Measurements from ENCODE around the gene TGIF2.
"Not testable (repeated sequence)": the region's sequence is repeated elsewhere in the genome, so short reads cannot be mapped to it uniquely, and the experiment has no call there.

The TGIF2 gene

DNA sequence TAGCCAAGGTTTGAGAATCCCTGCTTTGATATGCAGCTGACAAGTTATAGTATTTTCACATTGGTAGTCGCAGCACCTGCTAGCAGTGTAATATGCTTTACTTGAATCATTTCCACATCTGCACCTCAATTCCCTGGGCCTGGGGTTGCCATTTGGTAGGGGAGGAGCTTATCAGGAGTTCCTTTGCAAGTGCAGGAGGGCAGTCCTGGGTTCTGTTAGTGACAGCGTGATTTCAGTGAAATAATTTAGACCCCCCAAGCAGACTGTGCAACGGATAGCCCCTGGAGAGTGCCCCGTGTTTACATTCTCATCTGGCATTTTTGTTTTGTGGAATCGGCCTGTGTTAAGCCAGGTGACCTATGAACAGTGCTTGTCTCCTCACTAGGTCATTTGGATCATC is 38.2 kb downstream of the TGIF2 start:
- no peak for DNase-seq (ENCODE audit: low read depth in 1 of 2, low spot score in 1 of 2)

DNA sequence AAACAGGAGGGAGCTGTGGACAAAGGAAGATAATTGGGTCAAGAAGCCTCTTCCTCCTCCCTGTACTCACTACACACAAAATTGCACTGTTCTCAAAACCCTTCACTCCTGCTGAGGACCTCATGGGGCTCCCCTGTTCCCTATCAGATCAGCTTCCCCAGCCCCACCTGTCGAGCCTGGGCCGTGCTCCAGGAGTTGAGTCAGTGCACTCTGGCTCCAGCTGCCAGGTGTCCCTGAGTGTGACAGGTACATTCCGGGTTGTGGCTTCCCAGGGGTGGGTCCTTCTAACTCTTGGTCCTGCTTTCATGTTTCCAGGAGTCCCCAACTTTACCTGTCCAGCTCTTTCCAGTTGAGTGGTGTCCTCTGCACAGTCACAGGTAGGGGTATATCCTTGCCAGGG is 40.6 kb downstream of the TGIF2 start:
- DNase-seq (ENCODE audit: low read depth in 1 of 2, low spot score in 1 of 2), result no peak

DNA sequence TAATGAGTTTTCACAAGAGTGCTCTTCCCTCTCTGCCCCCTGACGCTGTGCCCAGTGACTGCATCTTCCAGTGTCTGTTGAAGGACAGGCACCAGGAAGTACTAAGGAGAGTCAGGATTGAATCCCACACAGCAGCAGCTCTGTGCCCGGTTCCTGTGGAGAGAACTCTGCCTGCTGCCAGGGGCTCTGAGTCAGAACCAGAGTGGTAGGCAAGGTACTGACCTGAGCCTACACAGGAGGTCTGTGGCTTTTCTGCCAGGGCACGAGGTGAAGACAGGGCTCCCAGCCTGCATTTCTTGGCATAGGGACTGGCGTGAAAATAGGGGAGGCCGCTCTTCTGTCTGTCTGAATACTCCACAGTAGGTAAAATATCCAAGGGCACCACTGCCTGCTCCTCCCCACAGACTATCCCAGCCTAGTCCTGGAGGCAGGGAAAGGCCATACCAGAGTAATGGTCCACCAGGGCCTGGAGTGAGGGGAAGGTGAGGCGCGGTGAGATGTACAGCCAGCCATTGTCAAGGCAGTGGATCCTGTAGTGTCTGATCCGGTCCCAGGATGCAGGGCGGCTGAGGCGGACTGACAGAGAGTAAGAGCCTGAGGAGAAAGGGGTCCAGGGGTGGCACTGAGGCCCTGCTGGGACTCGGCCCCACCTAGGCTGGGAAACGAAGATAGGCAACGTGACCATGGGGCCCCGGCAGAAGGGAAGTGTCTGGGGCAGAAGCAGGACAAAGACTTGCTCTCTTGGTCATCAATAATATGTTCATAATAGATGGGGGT is 41.6 kb downstream of the TGIF2 start:
- no peak for DNase-seq (ENCODE audit: low read depth in 1 of 2, low spot score in 1 of 2)

DNA sequence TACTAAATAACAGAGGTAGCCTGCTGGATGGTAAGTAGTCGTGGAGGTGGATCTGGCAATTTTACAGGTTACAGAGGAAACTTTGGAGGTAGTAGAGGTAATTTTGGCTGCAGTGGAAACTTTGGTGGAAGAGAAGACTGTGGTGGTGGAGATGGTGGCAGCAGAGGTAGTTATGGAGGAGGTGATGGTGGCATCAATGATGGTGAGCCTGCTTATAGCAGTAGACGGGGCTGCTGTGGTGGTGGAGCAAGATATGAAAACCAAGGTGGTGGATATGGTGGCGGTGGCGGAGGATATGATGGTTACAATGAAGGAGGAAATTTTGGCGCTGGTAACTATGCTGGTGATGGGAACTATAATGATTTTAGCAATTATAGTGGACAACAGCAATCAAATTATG is 47.5 kb downstream of the TGIF2 start:
- DNase-seq (ENCODE audit: low read depth in 1 of 2, low spot score in 1 of 2), result no peak

DNA sequence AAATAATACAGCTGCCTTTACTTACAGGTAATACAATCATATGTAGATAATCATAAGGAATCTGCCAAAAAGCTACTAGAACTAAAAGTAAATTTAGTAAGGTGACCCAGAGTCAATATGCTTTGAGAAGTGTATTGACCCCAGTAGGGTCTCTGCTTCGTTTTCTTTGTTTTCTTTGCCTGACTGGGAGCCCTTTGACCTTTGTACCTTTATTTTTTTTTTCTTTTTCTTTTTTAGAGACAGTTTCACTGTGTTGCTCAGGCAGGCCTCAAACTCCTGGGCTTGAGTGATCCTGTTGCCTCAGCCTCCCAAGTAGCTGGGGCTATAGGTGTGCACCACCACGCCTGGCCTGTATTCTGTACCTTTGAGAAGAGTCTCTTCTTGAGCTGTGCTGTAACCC is 50.0 kb downstream of the TGIF2 start:
- DNase-seq (ENCODE audit: low read depth in 1 of 2, low spot score in 1 of 2), result no peak

DNA sequence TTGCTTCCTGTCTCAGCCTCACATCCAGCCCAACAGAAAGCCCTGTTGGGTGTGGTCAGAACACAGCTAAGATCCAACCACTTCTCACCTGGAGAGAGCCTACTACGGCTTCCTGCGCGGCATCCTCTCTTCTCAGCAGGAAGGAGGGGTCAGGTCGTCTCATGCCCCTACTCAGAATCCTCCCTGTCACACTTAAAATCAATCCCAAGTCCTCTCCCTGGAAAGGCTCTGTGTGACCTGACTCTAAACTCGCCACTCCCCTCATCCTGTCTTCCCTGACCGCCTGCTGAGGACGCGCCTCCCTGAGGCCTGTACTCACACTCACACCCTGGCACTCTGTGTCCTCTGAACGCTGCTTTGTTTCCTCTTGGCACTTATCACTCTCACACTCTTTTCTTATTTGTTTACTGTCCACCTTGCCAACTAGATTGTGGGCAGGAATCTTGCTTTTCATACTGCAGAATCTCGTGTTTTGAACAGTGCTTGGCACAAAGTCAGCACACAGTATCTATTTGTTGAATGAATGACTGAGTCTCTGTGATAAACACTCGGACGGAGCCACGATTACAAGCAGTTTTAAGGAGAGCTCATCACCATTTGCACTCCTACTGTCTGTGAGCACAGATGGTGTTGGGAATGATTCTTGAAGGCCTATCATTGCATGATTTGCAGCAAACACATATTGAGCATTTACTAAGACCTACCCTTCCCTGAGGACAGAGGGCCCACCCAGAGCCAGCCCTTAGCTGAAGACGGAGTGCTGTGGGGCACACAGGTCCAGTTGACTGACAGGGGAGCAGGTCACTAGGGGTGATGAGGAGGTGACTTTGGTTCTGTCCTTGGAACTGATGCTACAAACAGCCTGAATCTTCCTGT is 50.9 kb downstream of the TGIF2 start:
- DNase-seq (ENCODE audit: low read depth in 1 of 2, low spot score in 1 of 2), result no peak

DNA sequence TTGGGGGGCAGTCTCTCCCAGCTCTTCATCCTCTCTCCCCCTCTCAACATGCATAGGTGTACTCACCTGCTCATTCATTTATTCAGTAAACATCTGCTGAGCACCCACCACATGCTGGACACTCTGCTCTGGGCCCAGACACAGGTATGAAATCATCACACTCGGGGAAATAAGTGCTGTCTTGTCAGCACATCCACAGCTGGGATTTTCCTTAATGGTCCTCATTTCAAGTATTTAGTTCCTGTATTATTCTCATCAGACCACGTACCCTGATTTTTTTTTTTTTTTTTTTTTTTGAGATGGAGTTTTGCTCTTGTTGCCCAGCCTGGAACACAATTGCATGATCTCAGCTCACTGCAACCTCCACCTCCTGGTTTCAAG is 51.5 kb downstream of the TGIF2 start:
- no peak for DNase-seq (ENCODE audit: low read depth in 1 of 2, low spot score in 1 of 2)

DNA sequence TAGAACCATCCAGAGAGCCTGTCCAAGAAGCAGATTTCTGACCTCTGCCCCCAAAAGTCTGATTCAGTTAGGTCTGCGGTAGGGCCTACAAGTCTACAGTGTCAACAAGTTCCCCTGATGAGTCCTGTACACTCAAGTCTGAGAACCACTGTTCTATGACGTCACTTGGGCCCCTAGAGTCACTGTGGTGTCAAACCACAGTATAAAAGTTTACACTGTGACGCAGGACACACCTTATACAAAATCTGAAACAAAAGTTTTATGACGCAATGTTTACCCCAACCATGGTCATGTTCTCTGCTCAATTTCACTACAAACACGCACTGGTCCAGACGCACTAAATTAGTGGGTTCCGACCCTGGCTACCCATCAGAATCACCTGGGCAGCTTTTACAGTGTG is 54.7 kb downstream of the TGIF2 start:
- no peak for DNase-seq (ENCODE audit: low read depth in 1 of 2, low spot score in 1 of 2)

DNA sequence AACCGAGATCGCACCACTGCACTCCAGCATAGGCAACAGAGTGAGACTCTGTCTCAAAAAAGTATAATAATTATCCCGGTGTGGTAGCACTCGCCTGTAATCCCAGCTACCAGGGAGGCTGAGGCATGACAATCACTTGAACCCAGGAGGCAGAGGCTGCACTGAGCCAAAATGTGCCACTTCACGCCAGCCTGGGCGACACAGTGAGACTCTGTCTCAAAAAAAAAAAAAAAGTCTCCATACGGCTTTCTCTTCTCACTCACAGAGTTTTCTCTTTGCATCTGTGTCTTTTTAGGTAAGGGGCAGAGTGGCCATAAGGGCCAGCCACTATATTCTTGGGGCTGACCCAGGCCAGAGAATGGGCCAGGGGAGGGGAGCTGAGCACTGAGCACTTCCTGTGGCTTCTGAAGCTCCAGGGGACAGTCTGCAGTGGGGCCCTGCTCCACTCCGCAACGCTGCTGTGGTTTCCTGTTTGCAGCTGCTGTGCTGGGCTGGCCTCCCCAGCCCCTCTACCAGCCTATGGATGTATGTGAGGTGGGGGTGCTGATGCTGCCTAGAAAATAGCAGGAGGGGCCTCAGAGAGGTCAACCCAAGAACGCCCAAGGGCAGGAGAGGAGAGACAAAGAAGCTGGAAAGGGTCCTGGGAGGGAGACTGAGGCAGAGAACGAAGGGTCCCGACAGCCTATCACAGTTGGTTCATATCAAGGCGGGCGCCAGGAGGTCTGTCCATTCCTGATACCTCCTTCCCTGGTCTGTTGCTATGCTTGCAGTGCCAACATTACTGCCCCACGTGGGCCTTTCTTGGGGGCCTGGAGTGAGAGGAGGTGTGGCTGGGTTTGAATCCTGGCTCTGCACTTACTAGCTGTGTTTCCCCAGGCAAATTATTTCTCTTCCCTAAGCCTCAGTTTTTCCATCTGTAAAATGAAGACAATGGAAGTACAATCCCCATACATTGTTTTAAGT is 56.6 kb downstream of the TGIF2 start:
- peak in 1 of 2 donors; percentile 14 for DNase-seq (ENCODE audit: low read depth in 1 of 2, low spot score in 1 of 2)

DNA sequence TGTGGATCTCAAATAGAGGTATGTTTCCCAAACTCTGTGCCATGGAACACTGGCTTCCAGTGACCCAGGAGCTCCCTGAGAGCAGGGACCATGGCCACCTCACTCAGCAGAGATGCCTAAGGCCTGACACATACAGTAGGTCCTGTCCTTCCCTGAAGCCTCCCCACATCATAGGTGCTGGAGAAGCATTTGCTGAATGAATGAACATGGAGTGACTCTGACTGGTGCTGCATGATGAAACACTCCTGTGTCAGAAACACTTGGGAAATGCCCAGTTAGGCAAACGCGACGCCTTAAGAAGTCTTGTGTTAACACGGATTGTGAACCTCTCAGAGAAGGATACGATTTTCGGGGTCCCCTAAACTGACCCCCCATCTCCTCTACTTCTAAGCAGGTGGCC is 58.2 kb downstream of the TGIF2 start:
- DNase-seq (ENCODE audit: low read depth in 1 of 2, low spot score in 1 of 2), result no peak

DNA sequence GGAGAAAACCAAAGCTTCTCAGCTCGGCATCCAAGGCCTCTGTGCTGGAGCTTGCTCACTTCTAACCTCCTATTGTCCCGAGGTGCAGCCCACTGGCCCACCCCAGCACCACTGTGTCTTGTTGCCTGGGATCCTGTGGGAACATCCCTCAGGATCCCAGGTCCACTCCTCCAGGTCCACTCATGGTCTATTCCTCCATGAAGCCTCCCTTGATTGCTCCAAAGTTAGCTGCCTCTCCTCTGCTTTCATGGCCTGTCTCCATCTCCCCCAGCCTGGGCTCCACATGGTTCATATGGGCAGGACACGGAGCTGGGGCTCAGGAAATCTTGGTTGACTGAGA is 58.7 kb downstream of the TGIF2 start:
- DNase-seq (ENCODE audit: low read depth in 1 of 2, low spot score in 1 of 2), result no peak

DNA sequence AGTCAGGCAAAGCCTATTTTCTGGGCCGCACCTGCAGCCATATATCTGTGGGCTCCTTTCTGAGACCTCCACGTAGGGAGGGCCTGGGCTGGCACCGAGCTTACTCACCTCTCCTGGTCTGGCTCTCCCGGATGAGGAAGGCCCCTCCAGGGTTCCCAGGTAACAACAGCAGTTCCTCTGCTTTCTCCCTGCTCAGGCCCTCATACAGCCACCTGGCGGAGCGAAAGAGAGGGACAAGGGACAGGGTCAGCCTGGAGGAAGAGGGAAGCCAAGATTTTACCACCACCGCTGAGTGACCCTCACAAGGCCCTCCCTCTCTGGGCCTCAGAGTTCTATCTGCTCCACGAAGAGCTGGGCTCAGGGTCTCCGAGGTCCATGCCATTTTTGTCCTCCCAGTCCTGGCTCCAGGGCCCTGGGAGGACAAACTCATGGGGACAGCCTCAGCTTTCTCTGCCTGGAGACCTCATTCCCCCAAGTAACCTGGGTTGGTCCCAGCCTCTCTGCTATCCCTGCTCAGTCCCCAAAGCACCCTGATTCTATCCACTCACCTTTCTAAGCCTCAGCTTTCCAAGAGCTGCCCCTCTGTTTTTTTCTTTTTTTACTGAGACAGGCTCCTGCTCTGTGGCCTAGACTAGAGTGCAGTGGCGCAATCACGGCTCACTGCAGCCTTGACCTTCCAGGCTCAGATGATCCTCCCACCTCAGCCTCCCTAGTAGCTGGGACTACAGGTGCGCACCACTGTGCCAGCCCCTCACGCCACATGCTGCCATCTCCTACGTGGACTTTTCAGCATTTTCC is 59.3 kb downstream of the TGIF2 start:
- DNase-seq (ENCODE audit: low read depth in 1 of 2, low spot score in 1 of 2), result no peak

DNA sequence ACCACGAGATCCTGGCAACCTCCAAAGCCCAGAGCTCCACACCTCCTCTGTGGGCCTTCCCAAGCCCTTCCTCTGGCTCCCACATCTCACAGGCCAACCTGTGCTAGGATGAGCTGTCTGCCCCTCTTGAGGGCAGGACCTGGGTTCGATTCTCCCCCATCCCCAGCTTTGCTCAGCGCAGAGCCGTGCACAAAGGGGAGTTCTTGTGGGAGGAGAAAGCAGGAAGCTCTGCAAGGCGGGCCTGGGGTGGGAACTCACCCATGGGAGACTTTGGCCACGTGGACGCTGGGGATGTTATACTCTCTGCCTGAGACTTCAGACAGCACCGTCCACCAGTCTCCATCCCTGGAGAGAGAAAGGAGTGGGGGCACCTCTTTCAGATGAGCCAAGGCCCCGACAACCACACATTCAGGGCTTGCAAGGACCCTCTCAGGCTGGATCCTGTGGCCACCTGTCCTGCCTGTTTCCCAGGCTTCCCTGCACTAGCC is 59.9 kb downstream of the TGIF2 start:
- no peak for DNase-seq (ENCODE audit: low read depth in 1 of 2, low spot score in 1 of 2)

DNA sequence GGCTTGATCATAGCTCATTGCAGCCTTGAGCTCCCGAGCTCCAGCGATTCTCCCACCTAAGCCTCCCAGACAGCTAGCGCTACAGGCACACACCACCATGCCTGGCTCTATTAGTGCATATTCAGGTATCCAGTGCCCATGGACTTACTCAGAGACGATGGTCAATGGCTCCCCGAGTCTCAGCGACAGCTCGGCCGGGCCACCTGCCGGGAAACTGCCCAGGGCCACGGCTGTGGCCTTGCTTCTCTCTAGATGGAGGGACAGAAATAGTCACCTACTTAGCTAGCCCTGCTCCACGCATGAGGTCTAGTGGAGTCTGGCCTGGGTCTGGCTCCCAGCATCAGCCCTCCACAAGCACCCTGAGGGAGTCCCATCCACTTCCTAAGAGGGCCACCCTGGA is 60.9 kb downstream of the TGIF2 start:
- DNase-seq (ENCODE audit: low read depth in 1 of 2, low spot score in 1 of 2), result no peak

DNA sequence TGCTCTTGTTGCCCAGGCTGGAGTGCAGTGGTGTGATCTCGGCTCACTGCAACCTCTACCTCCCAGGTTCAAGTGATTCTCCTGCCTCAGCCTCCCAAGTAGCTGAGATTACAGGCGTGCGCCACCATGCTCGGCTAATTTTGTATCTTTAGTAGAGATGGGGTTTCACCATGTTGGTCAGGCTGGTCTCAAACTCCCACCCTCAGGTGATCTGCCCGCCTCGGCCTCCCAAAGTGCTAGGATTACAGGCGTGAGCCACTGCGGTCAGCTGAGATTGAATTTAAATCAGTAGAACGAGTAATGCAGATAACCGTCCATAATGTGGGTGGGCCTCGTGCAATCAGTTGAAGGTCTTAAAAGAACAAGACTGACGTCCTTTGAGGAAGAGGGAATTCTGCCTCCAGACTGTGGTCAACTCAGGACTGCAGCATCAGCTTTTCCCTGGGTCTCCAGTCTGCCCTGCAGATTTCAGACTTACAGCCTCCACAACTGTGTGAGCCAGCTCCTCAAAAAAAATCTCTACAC is 65.5 kb downstream of the TGIF2 start:
- DNase-seq (ENCODE audit: low read depth in 1 of 2, low spot score in 1 of 2), result not testable (repeated sequence)

DNA sequence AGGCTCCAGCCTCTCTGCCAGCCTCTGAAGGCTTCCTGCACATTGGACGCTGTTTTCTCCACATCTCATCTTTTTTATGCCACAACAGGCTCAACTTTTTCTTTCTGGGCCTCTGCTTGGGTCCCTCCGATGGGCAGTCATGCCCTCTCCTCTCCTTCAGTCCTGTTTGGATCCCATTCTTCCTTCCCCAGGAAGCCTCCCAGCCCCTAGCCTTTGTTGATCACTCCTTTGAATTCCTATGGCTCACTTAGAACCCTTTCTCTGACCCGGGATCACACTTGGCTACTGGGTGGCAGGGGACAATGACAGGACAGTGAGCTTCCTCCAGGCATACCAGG is 68.1 kb downstream of the TGIF2 start:
- no peak for DNase-seq (ENCODE audit: low read depth in 1 of 2, low spot score in 1 of 2)

DNA sequence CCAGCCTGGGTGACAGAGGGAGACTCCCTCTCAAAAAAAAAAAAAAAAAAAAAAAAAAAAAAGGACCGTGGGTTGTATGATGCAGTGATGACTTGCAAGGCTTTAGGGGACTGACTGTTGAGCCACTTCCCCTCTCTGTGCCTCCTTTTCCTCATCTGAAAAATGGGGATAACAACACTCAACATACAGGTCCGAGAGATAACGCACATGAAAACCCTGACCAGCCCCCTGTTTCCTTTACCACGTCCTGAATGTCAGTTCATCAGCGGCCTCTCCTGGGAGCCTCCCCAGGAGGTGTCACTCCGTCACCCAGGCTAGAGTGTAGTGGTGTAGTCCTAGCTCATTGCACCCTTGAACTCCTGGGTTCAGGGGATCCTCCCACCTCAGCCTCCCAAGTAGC is 68.7 kb downstream of the TGIF2 start:
- no peak for DNase-seq (ENCODE audit: low read depth in 1 of 2, low spot score in 1 of 2)
